Measurements from ENCODE around the gene CAST.
A peak's percentile ranks its signal among the peaks of the same experiment; 100 is the strongest.
"Not testable (repeated sequence)": the region's sequence is repeated elsewhere in the genome, so short reads cannot be mapped to it uniquely, and the experiment has no call there.

Gene CAST

GRCh38 chr5:96795626-96796025 lies 133.4 kb downstream of the CAST start:
- no peak for TF ChIP-seq EZH2phosphoT487 (IDR thresholded peaks at IDR 0.05; ENCODE audit: borderline replicate concordance, low read length)
- TF ChIP-seq, protein P1, sequence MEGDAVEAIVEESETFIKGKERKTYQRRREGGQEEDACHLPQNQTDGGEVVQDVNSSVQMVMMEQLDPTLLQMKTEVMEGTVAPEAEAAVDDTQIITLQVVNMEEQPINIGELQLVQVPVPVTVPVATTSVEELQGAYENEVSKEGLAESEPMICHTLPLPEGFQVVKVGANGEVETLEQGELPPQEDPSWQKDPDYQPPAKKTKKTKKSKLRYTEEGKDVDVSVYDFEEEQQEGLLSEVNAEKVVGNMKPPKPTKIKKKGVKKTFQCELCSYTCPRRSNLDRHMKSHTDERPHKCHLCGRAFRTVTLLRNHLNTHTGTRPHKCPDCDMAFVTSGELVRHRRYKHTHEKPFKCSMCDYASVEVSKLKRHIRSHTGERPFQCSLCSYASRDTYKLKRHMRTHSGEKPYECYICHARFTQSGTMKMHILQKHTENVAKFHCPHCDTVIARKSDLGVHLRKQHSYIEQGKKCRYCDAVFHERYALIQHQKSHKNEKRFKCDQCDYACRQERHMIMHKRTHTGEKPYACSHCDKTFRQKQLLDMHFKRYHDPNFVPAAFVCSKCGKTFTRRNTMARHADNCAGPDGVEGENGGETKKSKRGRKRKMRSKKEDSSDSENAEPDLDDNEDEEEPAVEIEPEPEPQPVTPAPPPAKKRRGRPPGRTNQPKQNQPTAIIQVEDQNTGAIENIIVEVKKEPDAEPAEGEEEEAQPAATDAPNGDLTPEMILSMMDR (IDR thresholded peaks at IDR 0.05; ENCODE audit: low read depth, low read length, poor library complexity, severe bottlenecking), result no peak
- no peaks in the 10 kb centered on the region for H3K4me1 ChIP-seq (ENCODE audit: control insufficient read depth, low read length)
- H3K36me3 ChIP-seq (ENCODE audit: control insufficient read depth, low read length), result peaks cover 83% of the 10 kb centered on the region
- H3F3A ChIP-seq (ENCODE audit: control insufficient read depth, insufficient read depth), result no peaks in the 10 kb centered on the region
- H3K9me3 ChIP-seq (ENCODE audit: control insufficient read depth, insufficient read depth, low read length), result no peaks in the 10 kb centered on the region
- no peaks in the 10 kb centered on the region for H3K9me2 ChIP-seq (replicated peaks; ENCODE audit: control insufficient read depth, low read length)
- no peaks in the 10 kb centered on the region for H4K20me1 ChIP-seq (ENCODE audit: control insufficient read depth, insufficient read depth, low read depth, low read length)
- no peak overlapping the region for H3K4me3 ChIP-seq (ENCODE audit: low read length)
- no peak overlapping the region for H3K4me2 ChIP-seq (ENCODE audit: low read length)
- no peaks in the 10 kb centered on the region for H3K27me3 ChIP-seq (ENCODE audit: control insufficient read depth, low read length)
- H3K79me2 ChIP-seq (ENCODE audit: control insufficient read depth, low read length), result 0 out of 2 replicates have a peak, but pooled peaks cover 2% of the 10 kb centered on the region
- H3K27ac ChIP-seq (ENCODE audit: low read depth, low read length), result no peak overlapping the region

- Histone ChIP-seq H3K27ac (ENCODE audit: low read depth, low read length) (no peak overlapping the region), H3K4me3 (ENCODE audit: low read length) (no peak overlapping the region), H3K4me2 (ENCODE audit: low read length) (no peak overlapping the region), H3K79me2 (ENCODE audit: control insufficient read depth, low read length) (0 out of 2 replicates have a peak, but pooled peaks cover 2% of the 10 kb centered on the region), H3K4me1 (ENCODE audit: control insufficient read depth, low read length) (no peaks in the 10 kb centered on the region), H3F3A (ENCODE audit: control insufficient read depth, insufficient read depth) (no peaks in the 10 kb centered on the region), H3K36me3 (ENCODE audit: control insufficient read depth, low read length) (peaks cover 84% of the 10 kb centered on the region), H3K27me3 (ENCODE audit: control insufficient read depth, low read length) (no peaks in the 10 kb centered on the region), H3K9me3 (ENCODE audit: control insufficient read depth, insufficient read depth, low read length) (no peaks in the 10 kb centered on the region), H3K9me2 (replicated peaks; ENCODE audit: control insufficient read depth, low read length) (no peaks in the 10 kb centered on the region), H4K20me1 (ENCODE audit: control insufficient read depth, insufficient read depth, low read depth, low read length) (no peaks in the 10 kb centered on the region)
- TF ChIP-seq EZH2phosphoT487 (IDR thresholded peaks at IDR 0.05; ENCODE audit: borderline replicate concordance, low read length), result no peak
- TF ChIP-seq, protein P1 (IDR thresholded peaks at IDR 0.05; ENCODE audit: low read depth, low read length, poor library complexity, severe bottlenecking), result no peak
Measured at GRCh38 chr5:96796434-96796833, 134.3 kb downstream of the CAST start.

DNA sequence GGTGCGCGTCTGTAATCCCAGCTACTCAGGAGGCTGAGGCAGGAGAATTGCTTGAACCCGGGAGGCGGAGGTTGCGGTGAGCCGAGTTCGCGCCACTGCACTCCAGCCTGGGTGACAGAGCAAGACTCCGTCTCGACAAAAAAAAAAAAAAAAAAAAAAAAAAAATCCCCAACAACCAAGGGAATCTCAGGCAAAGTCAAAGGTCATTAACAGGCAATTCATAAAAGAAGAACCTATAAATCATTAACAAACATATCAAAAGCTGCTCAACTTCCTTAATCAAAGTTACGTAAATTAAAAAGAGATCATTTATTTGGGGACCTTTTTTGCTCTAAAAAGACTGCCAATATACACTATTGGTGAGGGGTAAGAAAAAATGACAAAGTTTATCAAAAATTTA lies 139.5 kb downstream of the CAST start:
- not testable (repeated sequence) for H3K9me3 ChIP-seq (ENCODE audit: control insufficient read depth, insufficient read depth, low read length); H3K4me3 ChIP-seq (ENCODE audit: low read length); H3F3A ChIP-seq (ENCODE audit: control insufficient read depth, insufficient read depth); H3K9me2 ChIP-seq (replicated peaks; ENCODE audit: control insufficient read depth, low read length); H3K27ac ChIP-seq (ENCODE audit: low read depth, low read length); H4K20me1 ChIP-seq (ENCODE audit: control insufficient read depth, insufficient read depth, low read depth, low read length); H3K27me3 ChIP-seq (ENCODE audit: control insufficient read depth, low read length); H3K4me2 ChIP-seq (ENCODE audit: low read length)
- Histone ChIP-seq H3K4me1 (ENCODE audit: control insufficient read depth, low read length) (peaks cover 20% of the 10 kb centered on the region), H3K36me3 (ENCODE audit: control insufficient read depth, low read length) (peaks cover 59% of the 10 kb centered on the region), H3K79me2 (ENCODE audit: control insufficient read depth, low read length) (peaks cover 44% of the 10 kb centered on the region)

DNA sequence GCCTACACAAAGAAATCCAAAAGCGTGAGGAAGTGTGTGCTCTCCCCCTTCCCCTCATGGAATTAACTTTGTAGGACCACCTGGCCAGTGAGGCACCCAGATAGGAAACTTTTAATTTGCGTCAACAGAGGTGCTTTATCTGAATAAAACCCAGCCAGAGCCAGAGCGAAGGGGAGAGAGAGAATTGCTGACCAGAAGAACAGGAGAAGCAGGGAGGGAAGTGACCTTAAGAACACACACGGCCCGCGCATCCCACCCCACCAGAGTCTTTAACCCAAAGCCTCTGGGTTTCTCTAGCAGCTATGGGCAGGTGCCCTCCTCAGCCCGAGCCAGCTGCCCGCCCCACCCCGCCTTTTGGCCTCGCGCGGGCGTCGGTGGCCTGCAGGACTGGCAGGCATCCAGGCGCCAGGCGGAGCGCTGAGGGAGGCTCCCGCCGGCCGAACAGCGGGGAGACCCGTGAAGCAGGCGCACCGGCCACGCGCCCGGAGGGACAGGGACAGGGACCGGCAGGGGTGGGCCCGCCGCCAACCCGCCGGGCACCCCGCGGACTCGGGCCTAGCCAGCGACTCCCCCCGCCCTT lies 145.0 kb downstream of the CAST start:
- TF ChIP-seq, protein P1 (IDR thresholded peaks at IDR 0.05; ENCODE audit: low read depth, low read length, poor library complexity, severe bottlenecking), result peak; percentile 2
- no peak for TF ChIP-seq EZH2phosphoT487 (IDR thresholded peaks at IDR 0.05; ENCODE audit: borderline replicate concordance, low read length)
- no peaks in the 10 kb centered on the region for H3K27me3 ChIP-seq (ENCODE audit: control insufficient read depth, low read length)
- H3K27ac ChIP-seq (ENCODE audit: low read depth, low read length), result peak overlapping the region; percentile 76
- no peaks in the 10 kb centered on the region for H3K9me3 ChIP-seq (ENCODE audit: control insufficient read depth, insufficient read depth, low read length)
- H3K4me1 ChIP-seq (ENCODE audit: control insufficient read depth, low read length), result peaks cover 30% of the 10 kb centered on the region
- peaks cover 3% of the 10 kb centered on the region; the same call in 1 of the 2 replicates for H3F3A ChIP-seq (ENCODE audit: control insufficient read depth, insufficient read depth)
- H3K36me3 ChIP-seq (ENCODE audit: control insufficient read depth, low read length), result peaks cover 20% of the 10 kb centered on the region
- peak overlapping the region; percentile 95 for H3K4me3 ChIP-seq (ENCODE audit: low read length)
- peaks cover 52% of the 10 kb centered on the region for H3K79me2 ChIP-seq (ENCODE audit: control insufficient read depth, low read length)
- H3K4me2 ChIP-seq (ENCODE audit: low read length), result peak overlapping the region; percentile 80
- H3K9me2 ChIP-seq (replicated peaks; ENCODE audit: control insufficient read depth, low read length), result no peaks in the 10 kb centered on the region
- no peaks in the 10 kb centered on the region for H4K20me1 ChIP-seq (ENCODE audit: control insufficient read depth, insufficient read depth, low read depth, low read length)
